A673 (cell line): Measurements from ENCODE around the gene MARCHF2. TPM values are rescaled to one million over a fixed set of nuclear protein-coding genes. Genes with fewer than 3 reads are reported as not detected.

Source experiments
- BruUV-seq: library from RNA; stranded (reverse); fragments of 400-500 nt; replicated peaks from 2 replicates; lab custom pipeline; 2021; lab: Mats Ljungman, UMichigan
- CTCF ChIA-PET: fragments of 300-600 bp; sonication (Branson Sonifier 250); formaldehyde crosslinking; loops from one replicate; lab custom pipeline; 2022; ENCODE audit warnings: antibody characterized with exemption; lab: Charles Lee
- POLR2A ChIA-PET: fragments of 300-600 bp; sonication (Branson Sonifier 250); formaldehyde crosslinking; loops from one replicate; lab custom pipeline; 2022; ENCODE audit warnings: antibody characterized with exemption; ENCODE audit not compliant: low non-redundant PET; lab: Charles Lee
- DNase-seq: peaks from one replicate; pipeline ENCODE4 v3.0.0-alpha.2; 2015; ENCODE audit warnings: low spot score
- H3K27ac ChIP-seq: fragments of 200-600 bp; sonication (generic); 2 replicates; pipeline ENCODE4 v1.5.1; 2016; ENCODE audit warnings: mixed run types, low read depth, mild to moderate bottlenecking, mixed read lengths, antibody characterized with exemption, low read length; ENCODE audit not compliant: poor library complexity, severe bottlenecking
- H3K27me3 ChIP-seq: fragments of 200-600 bp; sonication (generic); replicated peaks from 2 replicates; pipeline ENCODE4 v1.6.1; 2017; ENCODE audit warnings: mixed run types, low read depth, mild to moderate bottlenecking, mixed read lengths, antibody characterized with exemption, low read length; ENCODE audit not compliant: insufficient read depth, poor library complexity
- H3K36me3 ChIP-seq: fragments of 200-600 bp; sonication (generic); 2 replicates; pipeline ENCODE4 v1.6.1; 2016; ENCODE audit warnings: mixed run types, mild to moderate bottlenecking, mixed read lengths, antibody characterized with exemption, low read length; ENCODE audit not compliant: insufficient read depth, poor library complexity, severe bottlenecking
- H3K4me1 ChIP-seq: fragments of 200-600 bp; sonication (generic); 2 replicates; pipeline ENCODE4 v1.6.1; 2017; ENCODE audit warnings: mixed run types, mild to moderate bottlenecking, mixed read lengths, antibody characterized with exemption, low read length; ENCODE audit not compliant: insufficient read depth, poor library complexity, severe bottlenecking
- H3K4me3 ChIP-seq: fragments of 200-600 bp; sonication (generic); 2 replicates; pipeline ENCODE4 v1.5.1; 2016; ENCODE audit warnings: low read depth, mixed run types, mild to moderate bottlenecking, mixed read lengths, low read length; ENCODE audit not compliant: poor library complexity, severe bottlenecking
- H3K9me3 ChIP-seq: fragments of 200-600 bp; sonication (generic); 2 replicates; pipeline ENCODE4 v1.6.1; 2016; ENCODE audit warnings: mixed run types, low read depth, mild to moderate bottlenecking, mixed read lengths, antibody characterized with exemption, low read length; ENCODE audit not compliant: poor library complexity, severe bottlenecking
- EZH2 ChIP-seq: fragments of 200-600 bp; sonication (generic); IDR thresholded peaks from 2 replicates; pipeline ENCODE4 v1.6.1; 2017; ENCODE audit warnings: borderline replicate concordance, low read depth, mild to moderate bottlenecking, mixed read lengths, antibody characterized with exemption, low read length; ENCODE audit not compliant: poor library complexity, severe bottlenecking
- intact Hi-C: fragments of 100-400 bp; cut with micrococcal nuclease; formaldehyde crosslinking; loops from one replicate; pipeline ENCODE4 v1.10.0; 2022; ENCODE audit not compliant: unreplicated experiment
- total RNA-seq: library from RNA; stranded (reverse); gene quantifications from 2 replicates; pipeline ENCODE4 v1.2.3, GENCODE V29; 2021
- TF ChIP-seq, protein P1 (sequence below): fragments of 300-800, 200-600 bp; sonication (generic); conservative IDR thresholded peaks from 2 replicates; pipeline ENCODE4 v1.5.1; 2017; ENCODE audit warnings: low read depth, mild to moderate bottlenecking, antibody characterized with exemption, low read length, moderate library complexity, mixed read lengths

Gene MARCHF2
- total RNA-seq, 1 experiment from 2014 or later: 8.8 TPM

DNA sequence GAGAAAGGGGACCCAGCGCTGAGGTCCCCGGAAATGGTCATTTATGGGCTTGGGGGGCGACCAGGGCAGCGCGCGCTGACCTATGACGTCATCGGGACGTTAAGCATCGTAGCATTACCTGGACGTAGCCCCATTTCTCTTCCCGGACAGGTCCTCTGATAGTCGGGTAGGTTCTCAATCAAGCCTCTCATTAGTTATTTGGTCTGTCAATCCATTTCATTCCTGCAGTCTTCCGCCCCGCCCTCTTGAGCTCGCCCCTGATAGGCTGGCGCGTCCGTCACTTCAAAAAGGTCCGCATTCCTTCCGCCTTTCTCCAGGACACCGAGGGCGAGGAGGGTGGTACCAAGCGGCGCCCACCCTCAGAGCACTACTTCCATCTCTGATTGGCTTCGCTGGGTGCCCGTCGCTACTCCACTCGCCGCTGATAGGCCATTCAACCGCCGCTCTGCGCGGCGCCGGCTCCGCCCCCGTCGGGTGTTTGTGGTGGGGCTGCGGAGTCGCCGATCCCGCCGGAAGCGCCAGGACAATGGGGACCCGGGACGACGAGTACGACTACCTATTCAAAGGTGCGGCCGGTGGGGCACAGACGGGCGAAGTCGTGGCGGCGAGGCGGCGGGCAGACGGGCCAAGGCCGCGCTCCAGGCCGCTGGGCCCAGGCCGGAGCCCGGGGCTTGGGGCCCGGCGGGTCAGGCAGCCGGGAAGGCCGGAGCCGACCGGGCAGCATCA is 23.1 kb upstream of the MARCHF2 start, which contains the start of gene RAB11B:
Gene RAB11B, plus strand, starts transcription at position 470 of the 726 bp plus-strand sequence. Its CDS starts 57 bp downstream, at position 527.
- no peaks in the 10 kb centered on the region for H3K36me3 ChIP-seq
- intact Hi-C loops: no loop called here
- H3K4me3 ChIP-seq: peak within 1 kb of the TSS; percentile 91
- H3K27me3 ChIP-seq: no peaks in the 10 kb centered on the region
- TF ChIP-seq EZH2: no peak
- TF ChIP-seq, protein P1, sequence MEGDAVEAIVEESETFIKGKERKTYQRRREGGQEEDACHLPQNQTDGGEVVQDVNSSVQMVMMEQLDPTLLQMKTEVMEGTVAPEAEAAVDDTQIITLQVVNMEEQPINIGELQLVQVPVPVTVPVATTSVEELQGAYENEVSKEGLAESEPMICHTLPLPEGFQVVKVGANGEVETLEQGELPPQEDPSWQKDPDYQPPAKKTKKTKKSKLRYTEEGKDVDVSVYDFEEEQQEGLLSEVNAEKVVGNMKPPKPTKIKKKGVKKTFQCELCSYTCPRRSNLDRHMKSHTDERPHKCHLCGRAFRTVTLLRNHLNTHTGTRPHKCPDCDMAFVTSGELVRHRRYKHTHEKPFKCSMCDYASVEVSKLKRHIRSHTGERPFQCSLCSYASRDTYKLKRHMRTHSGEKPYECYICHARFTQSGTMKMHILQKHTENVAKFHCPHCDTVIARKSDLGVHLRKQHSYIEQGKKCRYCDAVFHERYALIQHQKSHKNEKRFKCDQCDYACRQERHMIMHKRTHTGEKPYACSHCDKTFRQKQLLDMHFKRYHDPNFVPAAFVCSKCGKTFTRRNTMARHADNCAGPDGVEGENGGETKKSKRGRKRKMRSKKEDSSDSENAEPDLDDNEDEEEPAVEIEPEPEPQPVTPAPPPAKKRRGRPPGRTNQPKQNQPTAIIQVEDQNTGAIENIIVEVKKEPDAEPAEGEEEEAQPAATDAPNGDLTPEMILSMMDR: no peak
- BruUV-seq: no TSS peak
- peaks cover 5% of the 10 kb centered on the region for H3K4me1 ChIP-seq
- H3K9me3 ChIP-seq: no peaks in the 10 kb centered on the region
- POLR2A ChIA-PET: no interaction called here
- CTCF ChIA-PET: interaction anchor here (0.6 to 1.3 kb wide), 7 partner anchors 23 to 994 kb away, joined by 3 to 9 read pairs (median 5); partner anchors contain the start of gene MARCHF2
- DNase-seq: peak; percentile 100
- peak within 1 kb of the TSS; percentile 100 for H3K27ac ChIP-seq

GRCh38 chr19:8390617-8390981 is 22.5 kb upstream of the MARCHF2 start:
- intact Hi-C loops: no loop called here
- no peaks in the 10 kb centered on the region for H3K9me3 ChIP-seq
- peak overlapping the region; percentile 100 for H3K27ac ChIP-seq
- CTCF ChIA-PET: interaction anchor here (0.6 to 1.3 kb wide), 7 partner anchors 23 to 995 kb away, joined by 3 to 9 read pairs (median 5); partner anchors contain the start of gene MARCHF2
- peaks cover 5% of the 10 kb centered on the region for H3K4me1 ChIP-seq
- TF ChIP-seq EZH2: no peak
- TF ChIP-seq, protein P1: no peak
- POLR2A ChIA-PET: interaction anchor here (0.6 kb wide), 1 partner anchor 521 kb away, joined by 3 read pairs; no protein-coding TSS in a partner anchor
- H3K4me3 ChIP-seq: peak overlapping the region; percentile 91
- BruUV-seq: no TSS peak
- no peaks in the 10 kb centered on the region for H3K36me3 ChIP-seq
- DNase-seq: peak; percentile 94
- H3K27me3 ChIP-seq: no peaks in the 10 kb centered on the region

GRCh38 chr19:8391198-8392016 is 21.7 kb upstream of the MARCHF2 start:
- no peaks in the 10 kb centered on the region for H3K9me3 ChIP-seq
- POLR2A ChIA-PET: interaction anchor here (0.5 to 0.6 kb wide), 2 partner anchors 39 to 522 kb away, joined by 3 to 7 read pairs; no protein-coding TSS in a partner anchor
- no peak for DNase-seq
- no peaks in the 10 kb centered on the region for H3K27me3 ChIP-seq
- H3K4me3 ChIP-seq: peak overlapping the region; percentile 91
- H3K27ac ChIP-seq: peak overlapping the region; percentile 58
- no TSS peak for BruUV-seq
- no peak for TF ChIP-seq EZH2
- TF ChIP-seq, protein P1: no peak
- H3K36me3 ChIP-seq: no peaks in the 10 kb centered on the region
- peaks cover 5% of the 10 kb centered on the region for H3K4me1 ChIP-seq
- CTCF ChIA-PET: interaction anchor here (1.3 kb wide), 1 partner anchor 22 kb away, joined by 5 read pairs; the partner anchor contains the start of gene MARCHF2
- intact Hi-C loops: no loop called here
